Measurements from ENCODE around the gene DNAH14. TPM values are rescaled to one million over a fixed set of nuclear protein-coding genes. Genes with fewer than 3 reads are reported as not detected.
"Not testable (repeated sequence)": the region's sequence is repeated elsewhere in the genome, so short reads cannot be mapped to it uniquely, and the experiment has no call there.

Gene DNAH14
- total RNA-seq, 1 experiment from 2014 or later = 69.7 TPM

- no TSS peak for BruUV-seq (replicated peaks)
- intact Hi-C loops (cut with micrococcal nuclease) = loop anchor here (5.0 to 10.0 kb wide), 3 partner anchors 224 to 1217 kb away; partner anchors contain the start of gene WDR26
- Mint-ChIP-seq H3K4me1 (ENCODE audit: insufficient read depth, unreplicated experiment) (peaks cover 4% of the 10 kb centered on the region), H3K9me3 (ENCODE audit: unreplicated experiment) (no peaks in the 10 kb centered on the region), H3K27ac (ENCODE audit: low read depth, unreplicated experiment) (no peak overlapping the region), H3K4me3 (ENCODE audit: unreplicated experiment) (no peak overlapping the region), H3K36me3 (ENCODE audit: insufficient read depth, unreplicated experiment) (no peaks in the 10 kb centered on the region), H3K27me3 (ENCODE audit: insufficient read depth, unreplicated experiment) (no peaks in the 10 kb centered on the region)
- ChIA-PET POLR2A (interaction anchor here (1.7 kb wide), 1 partner anchor 406 kb away, joined by 10 read pairs; no protein-coding TSS in a partner anchor), CTCF (interaction anchor here (0.6 to 7.7 kb wide), 12 partner anchors 9 to 758 kb away, joined by 3 to 375 read pairs (median 16); no protein-coding TSS in a partner anchor)
- DNase-seq (ENCODE audit: unreplicated experiment) = no peak
- no peak for TF ChIP-seq CTCF (IDR thresholded peaks at IDR 0.05; ENCODE audit: unreplicated experiment)
These were observed 8.1 kb upstream of the DNAH14 start for GRCh38 chr1:224921354-224921753.

- Mint-ChIP-seq H3K36me3 (ENCODE audit: insufficient read depth, unreplicated experiment) (no peaks in the 10 kb centered on the region), H3K4me1 (ENCODE audit: insufficient read depth, unreplicated experiment) (peaks cover 4% of the 10 kb centered on the region), H3K27me3 (ENCODE audit: insufficient read depth, unreplicated experiment) (no peaks in the 10 kb centered on the region), H3K9me3 (ENCODE audit: unreplicated experiment) (no peaks in the 10 kb centered on the region), H3K27ac (ENCODE audit: low read depth, unreplicated experiment) (no peak overlapping the region), H3K4me3 (ENCODE audit: unreplicated experiment) (no peak overlapping the region)
- TF ChIP-seq CTCF (IDR thresholded peaks at IDR 0.05; ENCODE audit: unreplicated experiment) = peak; percentile 99
- DNase-seq (ENCODE audit: unreplicated experiment) = peak; percentile 76
- BruUV-seq (replicated peaks) = no TSS peak
- ChIA-PET POLR2A (interaction anchor here (0.6 to 1.7 kb wide), 18 partner anchors 9 to 808 kb away, joined by 3 to 10 read pairs (median 3); no protein-coding TSS in a partner anchor), CTCF (interaction anchor here (0.5 to 7.7 kb wide), 122 partner anchors 8 to 1215 kb away, joined by 3 to 375 read pairs (median 4); no protein-coding TSS in a partner anchor)
- intact Hi-C loops (cut with micrococcal nuclease) = loop anchor here (1.0 to 10.0 kb wide), 6 partner anchors 69 to 1218 kb away; partner anchors contain the start of gene WDR26
These were observed 6.9 kb upstream of the DNAH14 start for GRCh38 chr1:224922404-224923164.

- Mint-ChIP-seq H3K27ac (ENCODE audit: low read depth, unreplicated experiment) (no peak overlapping the region), H3K9me3 (ENCODE audit: unreplicated experiment) (no peaks in the 10 kb centered on the region), H3K4me1 (ENCODE audit: insufficient read depth, unreplicated experiment) (peaks cover 4% of the 10 kb centered on the region), H3K4me3 (ENCODE audit: unreplicated experiment) (no peak overlapping the region), H3K27me3 (ENCODE audit: insufficient read depth, unreplicated experiment) (no peaks in the 10 kb centered on the region), H3K36me3 (ENCODE audit: insufficient read depth, unreplicated experiment) (no peaks in the 10 kb centered on the region)
- TF ChIP-seq CTCF (IDR thresholded peaks at IDR 0.05; ENCODE audit: unreplicated experiment) = no peak
- DNase-seq (ENCODE audit: unreplicated experiment) = no peak
- CTCF ChIA-PET = interaction anchor here (0.5 to 7.7 kb wide), 31 partner anchors 10 to 742 kb away, joined by 3 to 375 read pairs (median 5); no protein-coding TSS in a partner anchor
- no TSS peak for BruUV-seq (replicated peaks)
- POLR2A ChIA-PET = interaction anchor here (0.7 to 1.5 kb wide), 2 partner anchors 236 to 411 kb away, joined by 3 to 4 read pairs; no protein-coding TSS in a partner anchor
- intact Hi-C loops (cut with micrococcal nuclease) = loop anchor here (5.0 to 10.0 kb wide), 3 partner anchors 226 to 1219 kb away; partner anchors contain the start of gene WDR26
These were observed 5.7 kb upstream of the DNAH14 start for GRCh38 chr1:224923726-224924125.

GRCh38 chr1:224927631-224928030, 1.8 kb upstream of the DNAH14 start:
- intact Hi-C loops (cut with micrococcal nuclease) = loop anchor here (10.0 kb wide), 1 partner anchor 1223 kb away; no protein-coding TSS in a partner anchor
- ChIA-PET CTCF (interaction anchor here (0.7 to 6.3 kb wide), 5 partner anchors 283 to 437 kb away, joined by 3 to 375 read pairs (median 5); no protein-coding TSS in a partner anchor), POLR2A (interaction anchor here (0.7 to 1.8 kb wide), 2 partner anchors 13 to 570 kb away, joined by 5 to 7 read pairs; no protein-coding TSS in a partner anchor)
- H3K4me3 Mint-ChIP-seq (ENCODE audit: unreplicated experiment); H3K4me1 Mint-ChIP-seq (ENCODE audit: insufficient read depth, unreplicated experiment); BruUV-seq (replicated peaks); H3K36me3 Mint-ChIP-seq (ENCODE audit: insufficient read depth, unreplicated experiment); H3K27me3 Mint-ChIP-seq (ENCODE audit: insufficient read depth, unreplicated experiment); H3K27ac Mint-ChIP-seq (ENCODE audit: low read depth, unreplicated experiment); DNase-seq (ENCODE audit: unreplicated experiment): not testable (repeated sequence)
- peaks cover 13% of the 10 kb centered on the region for H3K9me3 Mint-ChIP-seq (ENCODE audit: unreplicated experiment)
